ENCODE results near the gene ACTRT2.

ACTRT2 gene

GRCh38 chr1:3003039-3003940 is 18.0 kb upstream of the ACTRT2 start:
- no peak for DNase-seq (ENCODE audit: low read depth)

GRCh38 chr1:3003941-3004270 is 17.4 kb upstream of the ACTRT2 start:
- no peak for DNase-seq (ENCODE audit: low read depth)

GRCh38 chr1:3004285-3005205 is 16.7 kb upstream of the ACTRT2 start:
- no peak for DNase-seq (ENCODE audit: low read depth)

- no peak for DNase-seq (ENCODE audit: low read depth)
Measured at GRCh38 chr1:3005771-3006170, 15.5 kb upstream of the ACTRT2 start.

GRCh38 chr1:3007298-3008147 is 13.7 kb upstream of the ACTRT2 start:
- no peak for DNase-seq (ENCODE audit: low read depth)

GRCh38 chr1:3009021-3009420 is 12.2 kb upstream of the ACTRT2 start:
- DNase-seq (ENCODE audit: low read depth): no peak

- no peak for DNase-seq (ENCODE audit: low read depth)
Measured at GRCh38 chr1:3009556-3009955, 11.7 kb upstream of the ACTRT2 start.

GRCh38 chr1:3011127-3011526 is 10.1 kb upstream of the ACTRT2 start:
- DNase-seq (ENCODE audit: low read depth): no peak

GRCh38 chr1:3011631-3012455 is 9.4 kb upstream of the ACTRT2 start:
- no peak for DNase-seq (ENCODE audit: low read depth)

GRCh38 chr1:3012456-3013291 is 8.6 kb upstream of the ACTRT2 start:
- no peak for DNase-seq (ENCODE audit: low read depth)

GRCh38 chr1:3013371-3014049 is 7.8 kb upstream of the ACTRT2 start:
- no peak for DNase-seq (ENCODE audit: low read depth)

- no peak for DNase-seq (ENCODE audit: low read depth)
Measured at GRCh38 chr1:3014050-3014440, 7.2 kb upstream of the ACTRT2 start.

- no peak for DNase-seq (ENCODE audit: low read depth)
Measured at GRCh38 chr1:3014443-3015268, 6.6 kb upstream of the ACTRT2 start.

- no peak for DNase-seq (ENCODE audit: low read depth)
Measured at GRCh38 chr1:3015269-3015635, 6.0 kb upstream of the ACTRT2 start.

- DNase-seq (ENCODE audit: low read depth): no peak
Measured at GRCh38 chr1:3015744-3016143, 5.5 kb upstream of the ACTRT2 start.

- DNase-seq (ENCODE audit: low read depth): no peak
Measured at GRCh38 chr1:3016641-3017439, 4.4 kb upstream of the ACTRT2 start.

- no peak for DNase-seq (ENCODE audit: low read depth)
Measured at GRCh38 chr1:3017440-3018050, 3.7 kb upstream of the ACTRT2 start.

GRCh38 chr1:3018051-3018471 is 3.2 kb upstream of the ACTRT2 start:
- DNase-seq (ENCODE audit: low read depth): no peak
